Measurements from ENCODE around the gene INSYN2A.

Gene INSYN2A

DNA sequence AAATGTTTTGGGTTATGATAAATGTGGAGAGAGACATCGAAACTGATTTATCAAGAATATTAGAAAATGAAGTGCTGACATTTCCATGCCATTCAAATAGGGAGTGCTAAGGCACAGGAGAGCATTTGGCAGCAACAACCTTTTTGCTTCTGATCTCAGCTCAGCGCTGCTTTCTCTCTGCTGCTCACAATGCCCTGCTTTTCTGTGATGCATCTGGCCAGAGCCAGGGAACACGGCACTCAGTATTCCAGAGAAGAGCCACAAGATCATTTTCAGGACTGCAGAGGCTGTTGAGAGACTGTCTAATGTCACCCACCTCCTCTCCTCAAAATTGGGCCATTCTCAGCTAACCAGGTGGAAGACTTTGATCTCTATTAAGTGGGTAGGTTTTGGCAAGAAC, 28.1 kb downstream of the INSYN2A start:
- TF ChIP-seq, protein P1, sequence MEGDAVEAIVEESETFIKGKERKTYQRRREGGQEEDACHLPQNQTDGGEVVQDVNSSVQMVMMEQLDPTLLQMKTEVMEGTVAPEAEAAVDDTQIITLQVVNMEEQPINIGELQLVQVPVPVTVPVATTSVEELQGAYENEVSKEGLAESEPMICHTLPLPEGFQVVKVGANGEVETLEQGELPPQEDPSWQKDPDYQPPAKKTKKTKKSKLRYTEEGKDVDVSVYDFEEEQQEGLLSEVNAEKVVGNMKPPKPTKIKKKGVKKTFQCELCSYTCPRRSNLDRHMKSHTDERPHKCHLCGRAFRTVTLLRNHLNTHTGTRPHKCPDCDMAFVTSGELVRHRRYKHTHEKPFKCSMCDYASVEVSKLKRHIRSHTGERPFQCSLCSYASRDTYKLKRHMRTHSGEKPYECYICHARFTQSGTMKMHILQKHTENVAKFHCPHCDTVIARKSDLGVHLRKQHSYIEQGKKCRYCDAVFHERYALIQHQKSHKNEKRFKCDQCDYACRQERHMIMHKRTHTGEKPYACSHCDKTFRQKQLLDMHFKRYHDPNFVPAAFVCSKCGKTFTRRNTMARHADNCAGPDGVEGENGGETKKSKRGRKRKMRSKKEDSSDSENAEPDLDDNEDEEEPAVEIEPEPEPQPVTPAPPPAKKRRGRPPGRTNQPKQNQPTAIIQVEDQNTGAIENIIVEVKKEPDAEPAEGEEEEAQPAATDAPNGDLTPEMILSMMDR (IDR thresholded peaks at IDR 0.05; ENCODE audit: insufficient read depth, low read length, missing control alignments) = no peak
- CTCF ChIA-PET = no interaction called here
- DNase-seq (ENCODE audit: low read depth, low spot score) = no peak
- POLR2A ChIA-PET = no interaction called here
- no peak overlapping the region for H3K4me3 ChIP-seq (ENCODE audit: low read depth, low read length)

DNA sequence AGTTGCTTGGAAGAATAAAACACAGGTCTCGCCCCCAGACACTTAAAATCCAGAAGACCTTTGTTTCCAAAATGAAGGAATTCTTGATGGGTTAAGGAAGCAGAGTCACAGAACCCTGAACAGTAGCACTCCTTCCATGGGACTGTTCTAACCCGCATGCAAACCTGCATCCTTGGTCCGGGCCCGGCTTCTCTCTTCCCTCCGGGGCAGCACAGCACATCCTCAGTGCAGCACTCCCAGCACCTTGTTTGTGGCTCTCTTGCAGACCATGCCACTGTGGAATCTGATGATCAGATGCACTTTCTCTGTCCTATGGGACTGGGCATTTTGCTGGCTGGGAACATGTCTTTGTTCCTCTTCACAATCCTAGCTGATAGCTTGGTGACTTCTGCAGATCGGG, 33.5 kb downstream of the INSYN2A start:
- TF ChIP-seq, protein P1 (IDR thresholded peaks at IDR 0.05; ENCODE audit: insufficient read depth, low read length, missing control alignments) = no peak
- ChIA-PET POLR2A (no interaction called here), CTCF (no interaction called here)

DNA sequence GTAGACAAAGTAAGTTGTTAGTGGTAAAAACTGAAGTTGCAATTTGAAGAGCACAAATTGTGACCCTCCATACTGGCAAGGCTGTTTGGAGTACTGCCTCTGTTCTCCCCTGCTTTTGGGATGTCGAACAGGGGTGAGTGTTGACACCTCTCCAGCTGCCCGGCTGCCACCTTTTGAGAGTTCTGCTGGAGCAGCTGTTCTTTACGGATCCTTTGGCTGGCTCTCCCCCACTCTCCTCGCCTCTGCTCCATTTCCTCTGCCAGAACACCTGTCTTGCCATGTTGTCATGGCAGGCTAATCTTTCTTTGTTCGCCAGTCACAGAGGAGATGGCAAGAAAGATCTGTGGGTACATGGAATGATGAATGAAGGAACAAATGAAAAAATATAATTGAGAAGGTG, 34.9 kb downstream of the INSYN2A start:
- no peak for DNase-seq (ENCODE audit: low read depth, low spot score)
- ChIA-PET POLR2A (no interaction called here), CTCF (no interaction called here)
- TF ChIP-seq, protein P1 (IDR thresholded peaks at IDR 0.05; ENCODE audit: insufficient read depth, low read length, missing control alignments) = no peak
- no peak overlapping the region for H3K4me3 ChIP-seq (ENCODE audit: low read depth, low read length)

More for the DNA sequence above, 33.5 kb downstream of the INSYN2A start:
- no peak for DNase-seq (ENCODE audit: low read depth, low spot score)
- no peak overlapping the region for H3K4me3 ChIP-seq (ENCODE audit: low read depth, low read length)

DNA sequence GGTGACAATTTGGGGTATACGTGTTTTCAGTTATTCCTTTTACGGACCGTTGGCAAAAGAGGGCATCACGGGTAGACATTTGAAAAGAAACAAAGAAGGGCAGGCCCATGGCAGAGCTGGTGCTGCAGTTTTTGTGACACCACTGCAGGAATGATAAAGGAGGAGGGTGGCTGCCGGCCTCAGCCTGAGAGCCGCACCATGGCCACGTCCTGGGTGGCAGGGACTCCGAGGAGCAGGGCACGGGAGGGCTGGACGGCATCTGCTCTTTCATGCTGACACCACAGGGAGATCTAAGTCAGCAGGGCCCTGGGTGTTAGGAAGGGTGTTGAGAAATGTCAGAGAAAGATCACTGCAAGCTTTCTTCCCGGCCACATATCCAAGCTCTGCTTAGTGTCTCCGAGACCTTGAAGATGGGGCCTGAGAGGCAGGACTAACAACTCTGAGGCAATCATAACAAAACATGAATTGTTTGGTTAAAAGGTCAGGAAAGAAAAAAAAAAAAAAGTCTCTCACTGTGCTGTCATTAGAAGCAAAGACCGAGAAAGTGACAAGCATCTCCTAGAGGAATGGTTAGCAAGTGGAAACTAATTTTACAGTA, 36.6 kb downstream of the INSYN2A start:
- ChIA-PET POLR2A (no interaction called here), CTCF (no interaction called here)
- DNase-seq (ENCODE audit: low read depth, low spot score) = no peak
- TF ChIP-seq, protein P1 (IDR thresholded peaks at IDR 0.05; ENCODE audit: insufficient read depth, low read length, missing control alignments) = no peak
- no peak overlapping the region for H3K4me3 ChIP-seq (ENCODE audit: low read depth, low read length)

DNA sequence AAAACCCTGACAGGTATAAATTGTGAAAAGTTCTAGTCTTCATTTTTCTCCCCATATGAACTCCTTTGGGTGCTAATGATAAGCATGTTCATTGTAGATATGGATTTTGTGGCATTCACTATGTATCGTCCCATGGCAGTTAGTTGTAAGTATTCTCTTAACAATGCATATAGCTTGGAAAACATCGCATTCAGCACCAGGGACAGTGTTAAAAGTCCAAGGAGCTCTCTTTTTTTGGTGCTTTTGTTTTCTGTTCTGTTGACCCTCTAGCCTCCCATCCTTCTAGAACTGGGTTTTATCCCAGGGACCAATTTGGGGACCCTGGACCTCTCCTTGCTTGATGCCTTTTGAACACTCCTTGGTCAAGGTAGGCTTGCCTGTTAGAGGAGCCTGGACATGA, 37.7 kb downstream of the INSYN2A start:
- CTCF ChIA-PET = interaction anchor here (1.0 kb wide), 1 partner anchor 8 kb away, joined by 3 read pairs; no protein-coding TSS in a partner anchor
- no peak for DNase-seq (ENCODE audit: low read depth, low spot score)

DNA sequence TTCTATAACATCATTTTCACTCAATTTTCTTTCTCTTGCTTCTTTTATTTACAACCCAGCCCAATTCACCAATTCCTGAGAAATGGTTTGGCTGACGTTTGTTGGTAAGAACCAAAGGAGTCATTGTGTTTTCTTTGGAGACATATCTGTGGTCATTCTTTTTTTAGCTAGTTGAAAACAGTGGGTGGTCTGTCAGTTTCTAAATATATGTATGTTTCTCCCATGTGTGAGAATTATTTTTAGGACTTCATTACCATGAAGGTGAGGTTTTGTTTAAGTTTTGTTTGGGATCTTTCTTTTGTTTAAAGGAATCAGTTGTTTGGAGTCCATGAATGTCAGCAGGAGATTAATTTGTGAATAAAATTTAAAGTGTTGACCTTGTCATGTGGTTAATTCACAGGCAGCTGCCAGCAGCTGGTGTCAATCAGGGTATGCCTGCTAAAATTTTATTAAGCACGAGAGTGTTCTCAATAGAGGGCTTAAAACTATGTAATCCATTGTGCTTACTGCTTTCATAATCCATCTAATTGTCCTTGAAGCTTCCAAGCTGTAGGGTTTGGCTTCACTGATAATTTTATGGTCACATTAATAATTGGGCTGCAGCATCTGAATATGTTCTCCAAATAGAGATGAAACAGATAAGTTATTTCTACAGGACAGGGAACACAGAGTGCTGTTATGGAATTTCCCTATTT, 38.7 kb downstream of the INSYN2A start:
- POLR2A ChIA-PET = no interaction called here
- TF ChIP-seq, protein P1 (IDR thresholded peaks at IDR 0.05; ENCODE audit: insufficient read depth, low read length, missing control alignments) = no peak
- no peak for DNase-seq (ENCODE audit: low read depth, low spot score)
- CTCF ChIA-PET = interaction anchor here (1.0 kb wide), 1 partner anchor 7 kb away, joined by 3 read pairs; no protein-coding TSS in a partner anchor
- no peak overlapping the region for H3K4me3 ChIP-seq (ENCODE audit: low read depth, low read length)

More for the DNA sequence above, 37.7 kb downstream of the INSYN2A start:
- TF ChIP-seq, protein P1 (IDR thresholded peaks at IDR 0.05; ENCODE audit: insufficient read depth, low read length, missing control alignments) = no peak
- H3K4me3 ChIP-seq (ENCODE audit: low read depth, low read length) = no peak overlapping the region
- POLR2A ChIA-PET = no interaction called here
